Effector memory CD8-positive, alpha-beta T cell (primary cell): Measurements from ENCODE around the gene TCEA2.
A peak's percentile ranks its signal among the peaks of the same experiment; 100 is the strongest.
"Not testable (repeated sequence)": the region's sequence is repeated elsewhere in the genome, so short reads cannot be mapped to it uniquely, and the experiment has no call there.

Source experiments
- ATAC-seq: fragments of 150-1000 bp; cut with Tn5 transposase; replicated peaks from 2 replicates; pipeline ENCODE4 v1.10.0; 2021; ENCODE audit warnings: mild to moderate bottlenecking, moderate library complexity
- DNase-seq, 3 experiments: peaks; one replicate each; pipeline ENCODE4 v3.0.0; 2021
- H3K27ac Mint-ChIP-seq, 2 donors: one replicate each; pipeline ENCODE4 v1.8.0; 2022; ENCODE audit warnings: mild to moderate bottlenecking in 2 of 2, mixed read lengths in 2 of 2, moderate library complexity in 2 of 2
- H3K27me3 Mint-ChIP-seq, 2 donors: one replicate each; pipeline ENCODE4 v1.8.0; 2022; ENCODE audit warnings: mixed read lengths in 2 of 2
- H3K36me3 Mint-ChIP-seq: one replicate; pipeline ENCODE4 v1.8.0; 2022; ENCODE audit warnings: mild to moderate bottlenecking, moderate library complexity, mixed read lengths; ENCODE audit not compliant: insufficient read depth
- H3K4me1 Mint-ChIP-seq, 2 donors: one replicate each; pipeline ENCODE4 v1.8.0; 2022; ENCODE audit warnings: low read depth in 2 of 2, mixed read lengths in 2 of 2
- H3K4me3 Mint-ChIP-seq, 2 donors: one replicate each; pipeline ENCODE4 v1.8.0; 2022; ENCODE audit warnings: mild to moderate bottlenecking in 2 of 2, mixed read lengths in 2 of 2, moderate library complexity in 2 of 2
- H3K9me3 Mint-ChIP-seq, 2 donors: one replicate each; pipeline ENCODE4 v1.8.0; 2022; ENCODE audit warnings: mixed read lengths in 2 of 2

The TCEA2 gene

GRCh38 chr20:64115171-64115911 lies 52.3 kb downstream of the TCEA2 start:
- Mint-ChIP-seq H3K4me3 (no peak overlapping the region), H3K4me1 (peaks cover 5 to 7% of the 10 kb centered on the region in 2 donors), H3K27me3 (no peaks in the 10 kb centered on the region), H3K9me3 (no peaks in the 10 kb centered on the region), H3K27ac (no peak overlapping the region), H3K36me3 (peaks cover 13% of the 10 kb centered on the region)
- ATAC-seq: no peak
- DNase-seq: peak in 1 of 3 experiments; percentile 0

- no peak overlapping the region for H3K4me3 Mint-ChIP-seq
- H3K27ac Mint-ChIP-seq: no peak overlapping the region
- no peaks in the 10 kb centered on the region for H3K27me3 Mint-ChIP-seq
- DNase-seq (no peak), ATAC-seq (no peak)
- peaks cover 8 to 9% of the 10 kb centered on the region in 2 donors for H3K4me1 Mint-ChIP-seq
- H3K9me3 Mint-ChIP-seq: no peaks in the 10 kb centered on the region
- H3K36me3 Mint-ChIP-seq: peaks cover 16% of the 10 kb centered on the region
Observed at GRCh38 chr20:64116016-64116415, 53.0 kb downstream of the TCEA2 start.

- H3K36me3 Mint-ChIP-seq: peaks cover 16% of the 10 kb centered on the region
- peaks cover 8 to 9% of the 10 kb centered on the region in 2 donors for H3K4me1 Mint-ChIP-seq
- H3K27ac Mint-ChIP-seq: no peak overlapping the region
- ATAC-seq (no peak), DNase-seq (peak in 1 of 3 experiments; percentile 0)
- H3K4me3 Mint-ChIP-seq: no peak overlapping the region
- H3K9me3 Mint-ChIP-seq: no peaks in the 10 kb centered on the region
- peaks cover 7% of the 10 kb centered on the region in 2 donors for H3K27me3 Mint-ChIP-seq
Observed at GRCh38 chr20:64116541-64117431, 53.8 kb downstream of the TCEA2 start.

GRCh38 chr20:64117432-64117777 lies 54.4 kb downstream of the TCEA2 start:
- DNase-seq, H3K4me1 Mint-ChIP-seq, ATAC-seq, H3K4me3 Mint-ChIP-seq, H3K9me3 Mint-ChIP-seq, H3K27ac Mint-ChIP-seq: not testable (repeated sequence)
- H3K27me3 Mint-ChIP-seq: peaks cover 12 to 13% of the 10 kb centered on the region in 2 donors
- peaks cover 16% of the 10 kb centered on the region for H3K36me3 Mint-ChIP-seq

- peaks cover 16 to 20% of the 10 kb centered on the region in 2 donors for H3K27me3 Mint-ChIP-seq
- H3K4me3 Mint-ChIP-seq: peak overlapping the region in 1 of 2 donors; percentile 79
- H3K9me3 Mint-ChIP-seq: no peaks in the 10 kb centered on the region
- ATAC-seq: no peak
- peaks cover 8 to 9% of the 10 kb centered on the region in 2 donors for H3K4me1 Mint-ChIP-seq
- no peak for DNase-seq
- peaks cover 16% of the 10 kb centered on the region for H3K36me3 Mint-ChIP-seq
- H3K27ac Mint-ChIP-seq: no peak overlapping the region
Observed at GRCh38 chr20:64119301-64119680, 56.3 kb downstream of the TCEA2 start.

GRCh38 chr20:64119681-64120341 lies 56.8 kb downstream of the TCEA2 start:
- Mint-ChIP-seq H3K27me3 (peaks cover 19 to 20% of the 10 kb centered on the region in 2 donors), H3K4me1 (peaks cover 8 to 9% of the 10 kb centered on the region in 2 donors), H3K9me3 (no peaks in the 10 kb centered on the region), H3K4me3 (peak overlapping the region; percentile 63 to 79), H3K27ac (peak overlapping the region; percentile 41 to 98), H3K36me3 (peaks cover 16% of the 10 kb centered on the region)
- ATAC-seq (no peak), DNase-seq (no peak)

- DNase-seq: no peak
- no peak for ATAC-seq
- Mint-ChIP-seq H3K27me3 (peaks cover 19 to 20% of the 10 kb centered on the region in 2 donors), H3K27ac (no peak overlapping the region), H3K9me3 (no peaks in the 10 kb centered on the region), H3K4me1 (peaks cover 8 to 9% of the 10 kb centered on the region in 2 donors), H3K36me3 (peaks cover 16% of the 10 kb centered on the region), H3K4me3 (no peak overlapping the region)
Observed at GRCh38 chr20:64121586-64121985, 58.6 kb downstream of the TCEA2 start.
